ENCODE measurements around the gene NSL1.

The NSL1 gene

DNA sequence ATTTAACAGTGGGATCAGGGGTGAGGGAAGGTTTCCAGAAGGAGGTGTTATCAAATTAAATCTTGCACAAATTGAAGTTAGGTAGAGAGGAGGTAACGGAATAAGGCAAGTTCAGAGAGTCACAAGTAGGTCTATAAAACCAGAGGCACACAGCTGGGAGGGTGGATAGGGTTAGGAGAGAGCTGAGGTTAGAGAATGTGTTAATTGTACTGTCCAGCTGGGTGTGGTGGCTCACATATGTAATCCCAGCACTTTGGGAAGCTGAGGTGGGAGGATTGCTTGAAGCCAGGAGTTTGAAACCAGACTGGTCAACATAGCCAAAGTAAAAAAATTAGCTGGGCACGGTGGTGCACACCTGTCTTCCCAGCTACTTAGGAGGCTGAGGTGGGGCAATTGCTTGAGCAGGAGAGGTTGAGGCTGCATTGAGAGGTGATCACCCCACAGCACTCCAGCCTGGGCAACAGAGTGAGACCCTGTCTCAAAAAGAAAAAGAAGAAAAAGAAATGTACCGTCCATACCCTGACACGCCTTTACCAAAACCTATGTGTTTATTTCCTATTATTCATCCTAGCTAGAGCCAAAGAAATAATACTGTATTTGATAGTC, 35.7 kb upstream of the NSL1 start:
- POLR2A ChIA-PET = no interaction called here
- TF ChIP-seq NFRKB (IDR thresholded peaks at IDR 0.05) (no peak), HDGF (IDR thresholded peaks at IDR 0.05; ENCODE audit: borderline replicate concordance) (no peak)
- DNase-seq (ENCODE audit: extremely low spot score) = no peak
- CTCF ChIA-PET = no interaction called here

- DNase-seq (ENCODE audit: extremely low spot score) = no peak
- TF ChIP-seq LEF1 (IDR thresholded peaks at IDR 0.05; ENCODE audit: borderline replicate concordance) (no peak), FOXK2 (IDR thresholded peaks at IDR 0.05) (no peak), BHLHE40 (IDR thresholded peaks at IDR 0.05; ENCODE audit: borderline replicate concordance) (no peak), TARDBP (IDR thresholded peaks at IDR 0.05) (no peak), ZNF384 (IDR thresholded peaks at IDR 0.05) (no peak), L3MBTL2 (conservative IDR thresholded peaks at IDR 0.05) (no peak), FOXA1 (IDR thresholded peaks at IDR 0.05) (no peak), NFRKB (IDR thresholded peaks at IDR 0.05) (no peak), SUZ12 (IDR thresholded peaks at IDR 0.05) (no peak), CTBP1 (IDR thresholded peaks at IDR 0.05; ENCODE audit: borderline replicate concordance) (no peak), ARNT (IDR thresholded peaks at IDR 0.05) (no peak), SP1 (IDR thresholded peaks at IDR 0.05) (no peak), ELF4 (IDR thresholded peaks at IDR 0.05) (no peak), HDGF (IDR thresholded peaks at IDR 0.05; ENCODE audit: borderline replicate concordance) (no peak), FOXM1 (IDR thresholded peaks at IDR 0.05; ENCODE audit: borderline replicate concordance) (no peak)
- TF ChIP-seq, protein P1, sequence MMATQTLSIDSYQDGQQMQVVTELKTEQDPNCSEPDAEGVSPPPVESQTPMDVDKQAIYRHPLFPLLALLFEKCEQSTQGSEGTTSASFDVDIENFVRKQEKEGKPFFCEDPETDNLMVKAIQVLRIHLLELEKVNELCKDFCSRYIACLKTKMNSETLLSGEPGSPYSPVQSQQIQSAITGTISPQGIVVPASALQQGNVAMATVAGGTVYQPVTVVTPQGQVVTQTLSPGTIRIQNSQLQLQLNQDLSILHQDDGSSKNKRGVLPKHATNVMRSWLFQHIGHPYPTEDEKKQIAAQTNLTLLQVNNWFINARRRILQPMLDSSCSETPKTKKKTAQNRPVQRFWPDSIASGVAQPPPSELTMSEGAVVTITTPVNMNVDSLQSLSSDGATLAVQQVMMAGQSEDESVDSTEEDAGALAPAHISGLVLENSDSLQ (IDR thresholded peaks at IDR 0.05) = no peak
- CTCF ChIA-PET = interaction anchor here (0.6 kb wide), 1 partner anchor 613 kb away, joined by 6 read pairs; no protein-coding TSS in a partner anchor
- POLR2A ChIA-PET = no interaction called here
Measured at GRCh38 chr1:212825798-212826452, 34.3 kb upstream of the NSL1 start.

DNA sequence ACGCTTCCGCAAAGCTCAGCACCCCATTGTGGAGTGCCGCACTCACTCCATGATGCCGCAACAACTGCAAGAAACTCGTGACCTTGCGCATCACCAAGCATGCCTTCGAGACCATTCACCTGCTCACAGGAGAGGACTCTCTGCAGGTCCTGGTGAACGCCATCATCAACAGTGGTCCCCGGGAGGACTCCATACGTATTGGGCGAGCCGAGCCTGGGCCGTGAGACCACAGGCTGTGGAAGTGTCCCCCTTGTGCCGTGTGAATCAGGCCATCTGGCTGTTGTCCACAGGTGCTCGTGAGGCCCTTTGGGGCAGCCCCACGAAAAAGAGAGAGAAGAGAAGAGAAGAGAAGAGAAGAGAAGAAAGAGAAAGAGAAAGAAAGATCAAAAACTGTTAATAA, 32.6 kb upstream of the NSL1 start:
- TF ChIP-seq FOXM1 (IDR thresholded peaks at IDR 0.05; ENCODE audit: borderline replicate concordance) (no peak), ELF4 (IDR thresholded peaks at IDR 0.05) (no peak), ZNF384 (IDR thresholded peaks at IDR 0.05) (no peak), FOXA1 (IDR thresholded peaks at IDR 0.05) (no peak), FOXK2 (IDR thresholded peaks at IDR 0.05) (no peak), BHLHE40 (IDR thresholded peaks at IDR 0.05; ENCODE audit: borderline replicate concordance) (no peak), LEF1 (IDR thresholded peaks at IDR 0.05; ENCODE audit: borderline replicate concordance) (no peak), SP1 (IDR thresholded peaks at IDR 0.05) (no peak), SUZ12 (IDR thresholded peaks at IDR 0.05) (no peak), TARDBP (IDR thresholded peaks at IDR 0.05) (no peak), NFRKB (IDR thresholded peaks at IDR 0.05) (no peak)
- TF ChIP-seq, protein P1 (IDR thresholded peaks at IDR 0.05) = no peak
- no peak for DNase-seq (ENCODE audit: extremely low spot score)
- ChIA-PET CTCF (no interaction called here), POLR2A (no interaction called here)

GRCh38 chr1:212822956-212823355, 31.4 kb upstream of the NSL1 start:
- ChIA-PET POLR2A (no interaction called here), CTCF (no interaction called here)
- TF ChIP-seq ELF4 (IDR thresholded peaks at IDR 0.05) (no peak), L3MBTL2 (conservative IDR thresholded peaks at IDR 0.05) (no peak), LEF1 (IDR thresholded peaks at IDR 0.05; ENCODE audit: borderline replicate concordance) (no peak), FOXM1 (IDR thresholded peaks at IDR 0.05; ENCODE audit: borderline replicate concordance) (no peak), TARDBP (IDR thresholded peaks at IDR 0.05) (no peak), ARNT (IDR thresholded peaks at IDR 0.05) (no peak)
- TF ChIP-seq, protein P1 (IDR thresholded peaks at IDR 0.05) = no peak
- DNase-seq (ENCODE audit: extremely low spot score) = no peak

GRCh38 chr1:212820969-212821368, 29.4 kb upstream of the NSL1 start:
- TF ChIP-seq SUZ12 (IDR thresholded peaks at IDR 0.05) (no peak), LEF1 (IDR thresholded peaks at IDR 0.05; ENCODE audit: borderline replicate concordance) (no peak), TARDBP (IDR thresholded peaks at IDR 0.05) (no peak), ARNT (IDR thresholded peaks at IDR 0.05) (no peak), CTBP1 (IDR thresholded peaks at IDR 0.05; ENCODE audit: borderline replicate concordance) (no peak), SP1 (IDR thresholded peaks at IDR 0.05) (no peak), FOXM1 (IDR thresholded peaks at IDR 0.05; ENCODE audit: borderline replicate concordance) (no peak), FOXK2 (IDR thresholded peaks at IDR 0.05) (no peak), HDGF (IDR thresholded peaks at IDR 0.05; ENCODE audit: borderline replicate concordance) (no peak), L3MBTL2 (conservative IDR thresholded peaks at IDR 0.05) (no peak)
- TF ChIP-seq, protein P1 (IDR thresholded peaks at IDR 0.05) = no peak
- POLR2A ChIA-PET = interaction anchor here (1.3 kb wide), 1 partner anchor 37 kb away, joined by 3 read pairs; no protein-coding TSS in a partner anchor
- CTCF ChIA-PET = no interaction called here
- no peak for DNase-seq (ENCODE audit: extremely low spot score)

- DNase-seq (ENCODE audit: extremely low spot score) = no peak
- CTCF ChIA-PET = no interaction called here
- POLR2A ChIA-PET = no interaction called here
- TF ChIP-seq SP1 (IDR thresholded peaks at IDR 0.05) = no peak
- TF ChIP-seq HDGF (IDR thresholded peaks at IDR 0.05; ENCODE audit: borderline replicate concordance) = no peak
- TF ChIP-seq LEF1 (IDR thresholded peaks at IDR 0.05; ENCODE audit: borderline replicate concordance) = no peak
- TF ChIP-seq FOXA1 (IDR thresholded peaks at IDR 0.05) = no peak
- no peak for TF ChIP-seq FOXM1 (IDR thresholded peaks at IDR 0.05; ENCODE audit: borderline replicate concordance)
- no peak for TF ChIP-seq NFRKB (IDR thresholded peaks at IDR 0.05)
- TF ChIP-seq CTBP1 (IDR thresholded peaks at IDR 0.05; ENCODE audit: borderline replicate concordance) = no peak
- TF ChIP-seq SUZ12 (IDR thresholded peaks at IDR 0.05) = no peak
- TF ChIP-seq FOXK2 (IDR thresholded peaks at IDR 0.05) = no peak
- no peak for TF ChIP-seq ELF4 (IDR thresholded peaks at IDR 0.05)
- TF ChIP-seq BHLHE40 (IDR thresholded peaks at IDR 0.05; ENCODE audit: borderline replicate concordance) = no peak
- no peak for TF ChIP-seq ARNT (IDR thresholded peaks at IDR 0.05)
- TF ChIP-seq, protein P1 (IDR thresholded peaks at IDR 0.05) = no peak
- no peak for TF ChIP-seq L3MBTL2 (conservative IDR thresholded peaks at IDR 0.05)
- TF ChIP-seq TARDBP (IDR thresholded peaks at IDR 0.05) = no peak
- TF ChIP-seq ZNF384 (IDR thresholded peaks at IDR 0.05) = no peak
Measured at GRCh38 chr1:212819726-212820125, 28.1 kb upstream of the NSL1 start.

All from HEK293T (cell line).